HepG2 (cell line): ENCODE data around the gene IRX2. TPM values are rescaled to one million over a fixed set of nuclear protein-coding genes. Genes with fewer than 3 reads are reported as not detected.

ENCODE experiments used
- ATAC-seq: fragments of 200-7000 bp; cut with Tn5 transposase; 3 replicates; pipeline ENCODE4 v1.9.1; 2020; ENCODE audit warnings: mild to moderate bottlenecking, moderate library complexity
- BruUV-seq: library from RNA; stranded (reverse); fragments of 400-500 nt; replicated peaks from 2 replicates; lab custom pipeline; 2021; lab: Mats Ljungman, UMichigan
- CTCF ChIA-PET: fragments of 300-600 bp; formaldehyde crosslinking; extraction: SDS; loops from one replicate; lab custom pipeline; 2021; ENCODE audit warnings: low total read pairs, inconsistent platforms, low intra/inter-chr PET ratio; lab: Yijun Ruan, JAX
- POLR2A ChIA-PET: fragments of 350-600 bp; sonication (Branson Sonifier 250); formaldehyde crosslinking; loops from one replicate; lab custom pipeline; 2020; ENCODE audit warnings: antibody characterized with exemption, inconsistent platforms; lab: Yijun Ruan, JAX
- DNase-seq: peaks from one replicate; pipeline ENCODE4 v3.0.0-alpha.2; 2015; ENCODE audit warnings: low spot score
- FAIRE-seq: peaks from 3 replicates; lab custom pipeline; 2011; peaks lifted over from hg19 to GRCh38; lab: Jason Lieb, UNC
- H2AFZ ChIP-seq: one replicate; pipeline ENCODE4 v1.6.1; 2011; ENCODE audit warnings: low read length, inconsistent platforms
- H3K27ac ChIP-seq: fragments of 300-600 bp; 3 replicates; pipeline ENCODE4 v1.8.0; 2011; ENCODE audit warnings: mixed run types, mild to moderate bottlenecking, mixed read lengths, low read length, inconsistent platforms; ENCODE audit not compliant: insufficient read depth; ENCODE audit errors: extremely low read length
- H3K27me3 ChIP-seq, 2 experiments: fragments of 200-600 bp in 1 of 2; 2 replicates in 1 of 2; 3 replicates in 1 of 2; pipeline versions ENCODE4 v1.6.0 to v1.8.0; 2011; ENCODE audit warnings: low read length in 2 of 2, mild to moderate bottlenecking in 2 of 2, moderate library complexity in 2 of 2, inconsistent platforms in 1 of 2; ENCODE audit not compliant: insufficient read depth in 2 of 2, control insufficient read depth in 1 of 2
- H3K36me3 ChIP-seq, 2 experiments: fragments of 200-600 bp in 1 of 2; replicated peaks in 1 of 2; 2 replicates in 1 of 2; 3 replicates in 1 of 2; pipeline versions ENCODE4 v1.5.1 to v1.8.0; 2011; ENCODE audit warnings: low read length in 2 of 2, inconsistent platforms in 1 of 2; ENCODE audit not compliant: insufficient read depth in 2 of 2, control insufficient read depth in 1 of 2
- H3K4me1 ChIP-seq: 2 replicates; pipeline ENCODE4 v1.5.1; 2012; ENCODE audit warnings: low read length, inconsistent platforms; ENCODE audit not compliant: insufficient read depth
- H3K4me2 ChIP-seq: 2 replicates; pipeline ENCODE4 v1.6.0; 2011; ENCODE audit warnings: low read depth, low read length, inconsistent platforms
- H3K4me3 ChIP-seq, 3 experiments: fragments of 200-600 bp in 1 of 3; sonication (generic), shearing (Covaris generic) in 1 of 3; replicated peaks in 1 of 3; 2 replicates each; pipeline ENCODE4 v1.5.1; 2011 to 2016; ENCODE audit warnings: low read length in 3 of 3, inconsistent platforms in 2 of 3, low read depth in 2 of 3, mild to moderate bottlenecking in 2 of 3, control low read depth in 1 of 3, mixed read lengths in 1 of 3; ENCODE audit not compliant: insufficient read depth in 1 of 3
- H3K79me2 ChIP-seq: one replicate; pipeline ENCODE4 v1.6.1; 2011; ENCODE audit warnings: low read length, inconsistent platforms; ENCODE audit not compliant: insufficient read depth
- H3K9ac ChIP-seq: 2 replicates; pipeline ENCODE4 v1.6.0; 2011; ENCODE audit warnings: mild to moderate bottlenecking, low read depth, low read length, inconsistent platforms; ENCODE audit not compliant: insufficient read depth
- H3K9me3 ChIP-seq: 2 replicates; pipeline ENCODE4 v1.5.1; 2012; ENCODE audit warnings: mild to moderate bottlenecking, low read length
- H4K20me1 ChIP-seq: 2 replicates; pipeline ENCODE4 v1.6.0; 2011; ENCODE audit warnings: inconsistent platforms, mild to moderate bottlenecking, low read length, moderate library complexity; ENCODE audit not compliant: insufficient read depth
- KLF15 ChIP-seq: sonication (generic); formaldehyde crosslinking; IDR thresholded peaks from 2 replicates; pipeline ENCODE4 v1.8.1; 2023; ENCODE audit warnings: borderline replicate concordance, mild to moderate bottlenecking, inconsistent platforms, missing genetic modification reagents, mixed read lengths
- MEIS2 ChIP-seq: sonication (generic); formaldehyde crosslinking; IDR thresholded peaks from 2 replicates; pipeline ENCODE4 v1.9.0; 2021; ENCODE audit warnings: mild to moderate bottlenecking, missing genetic modification reagents
- NR2F6 ChIP-seq, 2 experiments: IDR thresholded peaks; 2 replicates each; pipeline ENCODE4 v1.6.1; 2016; ENCODE audit warnings: antibody characterized with exemption in 1 of 2, mild to moderate bottlenecking in 1 of 2
- THYN1 ChIP-seq: sonication (generic); formaldehyde crosslinking; IDR thresholded peaks from 2 replicates; pipeline ENCODE4 v1.8.1; 2023; ENCODE audit warnings: low read depth, mild to moderate bottlenecking, moderate library complexity, missing genetic modification reagents, borderline replicate concordance
- ZNF558 ChIP-seq: sonication (generic); formaldehyde crosslinking; IDR thresholded peaks from 2 replicates; pipeline ENCODE4 v1.9.0; 2022; ENCODE audit warnings: mild to moderate bottlenecking, missing genetic modification reagents, borderline replicate concordance
- ZNF652 ChIP-seq: IDR thresholded peaks from 2 replicates; pipeline ENCODE4 v1.6.1; 2016; ENCODE audit warnings: low read depth, borderline replicate concordance
- ZNF781 ChIP-seq: sonication (generic); formaldehyde crosslinking; IDR thresholded peaks from 2 replicates; pipeline ENCODE4 v1.5.1; 2020; ENCODE audit warnings: borderline replicate concordance, mild to moderate bottlenecking, missing genetic modification reagents; ENCODE audit errors: not compliant biosample characterization
- ZSCAN30 ChIP-seq: sonication (generic); formaldehyde crosslinking; IDR thresholded peaks from 2 replicates; pipeline ENCODE4 v1.5.0; 2020; ENCODE audit warnings: mild to moderate bottlenecking, missing genetic modification reagents
- WGBS: methylation state at CpG from one replicate; pipeline ENCODE4 v1.1.6; 2017; ENCODE audit warnings: low lambda C conversion rate; 5-methylcytosine and 5-hydroxymethylcytosine counted together
- in situ Hi-C: cut with HindIII; loops from 2 replicates; pipeline ENCODE4 v1.10.0; 2017; ENCODE audit warnings: low pct_unique_long_range_greater_than_20kb; ENCODE audit not compliant: extremely low pct_ligation_motif_present
- intact Hi-C: fragments of 100-400 bp; cut with micrococcal nuclease; formaldehyde crosslinking; loops from one replicate; pipeline ENCODE4 v1.10.0; 2022; ENCODE audit not compliant: unreplicated experiment
- polyA plus RNA-seq, 8 experiments: library from polyadenylated mRNA; depleted of rRNA in 3 of 8; stranded (reverse) in 7 of 8; unstranded in 1 of 8; fragments of >200 nt; fragmentation: Illumina TruSeq in 4 of 8; extraction: Trizol in 4 of 8; gene quantifications; 2 replicates each; pipeline versions ENCODE4 v1.2.1 to v1.2.3, GENCODE V29; 2011 to 2016; ENCODE audit warnings: low read depth in 4 of 8, missing spikeins in 1 of 8, mixed read lengths in 1 of 8; ENCODE audit not compliant: insufficient read depth in 1 of 8
- total RNA-seq, 5 experiments: library from RNA; depleted of rRNA; stranded (reverse); fragments of >200 nt; fragmentation: Illumina TruSeq; extraction: Trizol; gene quantifications; 2 replicates each; pipeline ENCODE4 v1.2.3, GENCODE V29; 2016; ENCODE audit warnings: low read depth in 1 of 5
- TF ChIP-seq, protein P1 (sequence below): sonication (generic); formaldehyde crosslinking; IDR thresholded peaks from 2 replicates; pipeline ENCODE4 v1.8.1; 2023; ENCODE audit warnings: mild to moderate bottlenecking, missing genetic modification reagents
- TF ChIP-seq, protein P2 (sequence below): sonication (generic); formaldehyde crosslinking; IDR thresholded peaks from 2 replicates; pipeline ENCODE4 v1.4.0; 2020; ENCODE audit warnings: mild to moderate bottlenecking, missing genetic modification reagents
- TF ChIP-seq, protein P3 (sequence below): sonication (generic); formaldehyde crosslinking; IDR thresholded peaks from 2 replicates; pipeline ENCODE4 v1.5.1; 2020; ENCODE audit warnings: mild to moderate bottlenecking, moderate library complexity, missing genetic modification reagents
- TF ChIP-seq, protein P4 (sequence below), 2 experiments: sonication (generic) in 1 of 2; formaldehyde crosslinking in 1 of 2; IDR thresholded peaks; 2 replicates each; pipeline versions ENCODE4 v1.5.1 to v1.6.1; 2011 to 2020; ENCODE audit warnings: borderline replicate concordance in 1 of 2, low read depth in 1 of 2, low read length in 1 of 2, mild to moderate bottlenecking in 1 of 2, missing genetic modification reagents in 1 of 2, moderate library complexity in 1 of 2
- TF ChIP-seq, protein P5 (sequence below): sonication (generic); formaldehyde crosslinking; IDR thresholded peaks from 2 replicates; pipeline ENCODE4 v1.5.0; 2020; ENCODE audit warnings: missing genetic modification reagents, mild to moderate bottlenecking, borderline replicate concordance

Gene IRX2
- total and polyA plus RNA-seq, 2 of the 13 experiments (the other 11 are each of a cell fraction or from before 2014, with no cell fraction given) = not detected

DNA sequence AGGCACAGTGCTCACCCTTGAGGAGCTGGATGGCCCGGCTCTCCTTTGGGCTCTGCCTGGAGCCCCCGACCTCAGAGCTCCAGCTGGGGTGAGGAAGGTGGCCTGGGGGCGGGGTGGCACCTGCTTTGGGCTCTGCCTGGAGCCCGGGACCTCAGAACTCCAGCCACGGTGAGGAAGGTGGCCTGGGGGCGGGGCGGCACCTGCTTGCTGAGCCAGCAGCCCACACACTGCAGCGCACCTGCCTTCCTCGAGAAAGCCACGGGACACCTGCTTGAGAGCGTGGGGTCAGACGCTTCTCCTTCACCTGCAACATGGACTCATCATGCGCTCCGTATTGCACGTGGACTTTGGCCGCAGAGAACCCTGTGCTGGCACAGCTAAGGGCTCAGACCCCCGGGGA, 51.8 kb downstream of the IRX2 start (continued):
- no peak for TF ChIP-seq THYN1

DNA sequence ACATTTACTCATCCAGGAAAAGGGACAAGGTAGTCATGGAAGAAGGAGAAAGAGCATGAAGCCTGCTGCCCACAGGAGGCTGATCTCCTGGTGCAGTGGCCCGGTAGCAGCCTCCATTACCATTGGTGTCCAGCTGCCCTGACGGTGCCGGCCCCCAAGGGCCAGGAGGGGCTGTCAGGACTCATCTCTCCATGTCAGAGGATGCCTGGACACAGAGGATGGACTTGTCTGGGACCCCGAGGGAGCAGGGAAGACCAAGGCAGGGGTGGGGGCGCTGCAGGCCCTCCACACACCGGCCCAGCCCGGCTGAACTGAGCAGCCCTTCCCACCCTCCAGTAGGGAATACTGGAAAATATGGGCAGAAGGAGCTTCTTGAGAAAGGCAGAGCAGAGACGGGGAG, 52.2 kb downstream of the IRX2 start:
- H4K20me1 ChIP-seq = no peaks in the 10 kb centered on the region
- H3K79me2 ChIP-seq = no peaks in the 10 kb centered on the region
- no peak overlapping the region for H3K27ac ChIP-seq
- CTCF ChIA-PET = no interaction called here
- DNase-seq = no peak
- no peak overlapping the region for H3K9ac ChIP-seq
- H3K4me2 ChIP-seq = no peak overlapping the region
- H3K4me1 ChIP-seq = peaks cover 20% of the 10 kb centered on the region; the same call in 1 of the 2 replicates
- no peak for ATAC-seq
- in situ Hi-C loops (no loop called here), intact Hi-C loops (no loop called here)
- no TSS peak for BruUV-seq
- H3K4me3 ChIP-seq = no peak overlapping the region
- POLR2A ChIA-PET = no interaction called here
- H3K27me3 ChIP-seq = peaks cover 4 to 37% of the 10 kb centered on the region in 2 experiments; a peak in 3 of 5 replicates
- H2AFZ ChIP-seq = no peak overlapping the region
- FAIRE-seq = no peak
- no peaks in the 10 kb centered on the region for H3K9me3 ChIP-seq
- no peaks in the 10 kb centered on the region for H3K36me3 ChIP-seq
- WGBS = 31% methylated on average over 7 of the region's 8 CpGs
- TF ChIP-seq ZNF781 = no peak
- TF ChIP-seq, protein P1, sequence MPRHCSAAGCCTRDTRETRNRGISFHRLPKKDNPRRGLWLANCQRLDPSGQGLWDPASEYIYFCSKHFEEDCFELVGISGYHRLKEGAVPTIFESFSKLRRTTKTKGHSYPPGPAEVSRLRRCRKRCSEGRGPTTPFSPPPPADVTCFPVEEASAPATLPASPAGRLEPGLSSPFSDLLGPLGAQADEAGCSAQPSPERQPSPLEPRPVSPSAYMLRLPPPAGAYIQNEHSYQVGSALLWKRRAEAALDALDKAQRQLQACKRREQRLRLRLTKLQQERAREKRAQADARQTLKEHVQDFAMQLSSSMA (CRISPR knock-in tag) = no peak
- TF ChIP-seq, protein P2, sequence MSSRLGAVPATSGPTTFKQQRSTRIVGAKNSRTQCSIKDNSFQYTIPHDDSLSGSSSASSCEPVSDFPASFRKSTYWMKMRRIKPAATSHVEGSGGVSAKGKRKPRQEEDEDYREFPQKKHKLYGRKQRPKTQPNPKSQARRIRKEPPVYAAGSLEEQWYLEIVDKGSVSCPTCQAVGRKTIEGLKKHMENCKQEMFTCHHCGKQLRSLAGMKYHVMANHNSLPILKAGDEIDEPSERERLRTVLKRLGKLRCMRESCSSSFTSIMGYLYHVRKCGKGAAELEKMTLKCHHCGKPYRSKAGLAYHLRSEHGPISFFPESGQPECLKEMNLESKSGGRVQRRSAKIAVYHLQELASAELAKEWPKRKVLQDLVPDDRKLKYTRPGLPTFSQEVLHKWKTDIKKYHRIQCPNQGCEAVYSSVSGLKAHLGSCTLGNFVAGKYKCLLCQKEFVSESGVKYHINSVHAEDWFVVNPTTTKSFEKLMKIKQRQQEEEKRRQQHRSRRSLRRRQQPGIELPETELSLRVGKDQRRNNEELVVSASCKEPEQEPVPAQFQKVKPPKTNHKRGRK (CRISPR knock-in tag) = no peak
- no peak for TF ChIP-seq KLF15 (CRISPR knock-in tag)
- TF ChIP-seq MEIS2 = no peak
- TF ChIP-seq, protein P3, sequence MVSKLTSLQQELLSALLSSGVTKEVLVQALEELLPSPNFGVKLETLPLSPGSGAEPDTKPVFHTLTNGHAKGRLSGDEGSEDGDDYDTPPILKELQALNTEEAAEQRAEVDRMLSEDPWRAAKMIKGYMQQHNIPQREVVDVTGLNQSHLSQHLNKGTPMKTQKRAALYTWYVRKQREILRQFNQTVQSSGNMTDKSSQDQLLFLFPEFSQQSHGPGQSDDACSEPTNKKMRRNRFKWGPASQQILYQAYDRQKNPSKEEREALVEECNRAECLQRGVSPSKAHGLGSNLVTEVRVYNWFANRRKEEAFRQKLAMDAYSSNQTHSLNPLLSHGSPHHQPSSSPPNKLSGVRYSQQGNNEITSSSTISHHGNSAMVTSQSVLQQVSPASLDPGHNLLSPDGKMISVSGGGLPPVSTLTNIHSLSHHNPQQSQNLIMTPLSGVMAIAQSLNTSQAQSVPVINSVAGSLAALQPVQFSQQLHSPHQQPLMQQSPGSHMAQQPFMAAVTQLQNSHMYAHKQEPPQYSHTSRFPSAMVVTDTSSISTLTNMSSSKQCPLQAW (CRISPR knock-in tag) = no peak
- TF ChIP-seq ZNF652 (CRISPR knock-in tag) = no peak
- no peak for TF ChIP-seq ZNF558 (CRISPR knock-in tag)
- TF ChIP-seq, protein P4, sequence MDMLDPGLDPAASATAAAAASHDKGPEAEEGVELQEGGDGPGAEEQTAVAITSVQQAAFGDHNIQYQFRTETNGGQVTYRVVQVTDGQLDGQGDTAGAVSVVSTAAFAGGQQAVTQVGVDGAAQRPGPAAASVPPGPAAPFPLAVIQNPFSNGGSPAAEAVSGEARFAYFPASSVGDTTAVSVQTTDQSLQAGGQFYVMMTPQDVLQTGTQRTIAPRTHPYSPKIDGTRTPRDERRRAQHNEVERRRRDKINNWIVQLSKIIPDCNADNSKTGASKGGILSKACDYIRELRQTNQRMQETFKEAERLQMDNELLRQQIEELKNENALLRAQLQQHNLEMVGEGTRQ (IDR thresholded peaks at IDR 0.05; ENCODE audit: low read depth, low read length) = no peak
- TF ChIP-seq, protein P4 (CRISPR knock-in tag; IDR thresholded peaks at IDR 0.05; ENCODE audit: borderline replicate concordance) = no peak
- TF ChIP-seq NR2F6 (IDR thresholded peaks at IDR 0.05) = no peak
- TF ChIP-seq NR2F6 (CRISPR knock-in tag; IDR thresholded peaks at IDR 0.05) = no peak
- TF ChIP-seq, protein P5, sequence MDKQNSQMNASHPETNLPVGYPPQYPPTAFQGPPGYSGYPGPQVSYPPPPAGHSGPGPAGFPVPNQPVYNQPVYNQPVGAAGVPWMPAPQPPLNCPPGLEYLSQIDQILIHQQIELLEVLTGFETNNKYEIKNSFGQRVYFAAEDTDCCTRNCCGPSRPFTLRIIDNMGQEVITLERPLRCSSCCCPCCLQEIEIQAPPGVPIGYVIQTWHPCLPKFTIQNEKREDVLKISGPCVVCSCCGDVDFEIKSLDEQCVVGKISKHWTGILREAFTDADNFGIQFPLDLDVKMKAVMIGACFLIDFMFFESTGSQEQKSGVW (CRISPR knock-in tag) = no peak
- TF ChIP-seq ZSCAN30 (CRISPR knock-in tag) = no peak
